HG03469 (cell line): Measurements from ENCODE around the gene ARG1.

Experiments used
- ATAC-seq: cut with Tn5 transposase; IDR thresholded peaks from one replicate; pipeline ENCODE4 v1.9.1; 2021; ENCODE audit warnings: mild to moderate bottlenecking, moderate library complexity, moderate number of reproducible peaks; ENCODE audit not compliant: unreplicated experiment

Gene ARG1

DNA sequence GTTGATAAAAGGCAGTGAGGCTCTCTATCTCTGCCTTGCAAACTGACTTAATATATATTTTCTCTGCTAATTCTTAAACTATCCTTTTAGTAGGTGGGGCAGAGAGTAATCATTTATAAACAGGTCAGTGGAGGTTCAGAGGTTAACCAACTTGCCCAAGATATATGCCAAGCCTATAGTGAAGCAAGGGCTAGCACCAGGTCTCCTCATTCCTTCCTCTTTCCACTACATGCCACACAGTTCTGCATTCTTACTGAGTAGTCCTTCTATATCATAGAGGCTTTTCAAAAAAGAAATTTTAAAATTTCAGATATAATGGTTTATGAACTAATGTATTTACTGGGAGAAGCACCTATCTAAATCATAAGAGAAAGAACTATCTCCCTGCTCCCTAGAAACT lies 8.5 kb downstream of the ARG1 start:
- no peak for ATAC-seq

DNA sequence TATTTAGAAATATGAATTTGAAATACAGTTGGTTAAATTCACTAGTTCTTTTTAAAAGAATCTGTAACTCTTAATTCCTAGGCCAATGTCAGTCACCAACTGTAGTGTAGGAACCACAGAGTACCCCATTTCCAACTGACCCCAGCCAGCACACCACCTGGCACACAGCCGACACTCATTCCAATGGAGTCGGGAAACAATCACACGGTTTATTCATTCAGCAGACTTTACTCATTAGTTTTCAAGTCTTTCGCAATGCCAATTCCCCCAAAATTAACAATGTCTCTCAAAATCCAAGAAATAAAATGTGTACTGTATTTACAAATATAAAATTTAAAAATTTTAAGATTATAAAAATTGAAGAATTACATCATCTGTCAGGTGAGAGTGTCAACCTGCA lies 13.5 kb downstream of the ARG1 start:
- no peak for ATAC-seq

DNA sequence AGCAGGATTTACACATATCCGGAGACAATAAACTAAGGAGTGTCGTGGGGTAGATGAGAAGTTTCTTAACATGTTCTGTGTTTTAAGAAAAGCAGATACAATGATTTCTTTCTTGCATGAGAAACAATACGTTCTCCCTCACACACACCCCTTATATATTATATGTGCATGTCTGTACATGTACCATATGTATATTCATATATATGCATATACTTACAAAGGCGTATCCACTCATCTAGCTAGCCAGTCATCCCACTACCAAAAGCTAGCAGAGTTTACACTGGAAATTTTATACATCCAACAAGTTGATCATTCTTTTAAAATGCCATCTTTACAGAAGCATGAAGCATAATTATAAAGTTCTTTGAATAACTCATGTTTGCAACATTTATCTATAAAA lies 14.9 kb downstream of the ARG1 start:
- ATAC-seq = no peak

DNA sequence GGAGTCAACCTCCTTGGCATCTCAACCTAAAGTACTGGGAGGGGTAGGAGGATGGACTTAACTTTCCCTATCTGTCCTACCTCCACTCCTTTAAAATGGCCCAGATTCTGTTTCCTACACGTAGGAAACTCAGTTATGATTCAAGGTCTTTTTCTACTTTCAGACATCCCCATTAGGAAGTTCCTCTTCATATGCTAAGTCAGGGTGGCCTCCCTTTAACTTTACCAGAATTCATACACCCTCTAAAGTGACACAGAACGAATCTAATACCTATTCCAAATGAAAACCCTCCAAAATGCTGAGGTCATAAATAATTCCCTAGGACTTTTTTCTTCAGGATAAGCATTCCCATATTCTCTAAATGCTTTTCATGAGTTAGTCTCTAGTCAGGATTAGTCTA lies 15.6 kb downstream of the ARG1 start:
- ATAC-seq = no peak

DNA sequence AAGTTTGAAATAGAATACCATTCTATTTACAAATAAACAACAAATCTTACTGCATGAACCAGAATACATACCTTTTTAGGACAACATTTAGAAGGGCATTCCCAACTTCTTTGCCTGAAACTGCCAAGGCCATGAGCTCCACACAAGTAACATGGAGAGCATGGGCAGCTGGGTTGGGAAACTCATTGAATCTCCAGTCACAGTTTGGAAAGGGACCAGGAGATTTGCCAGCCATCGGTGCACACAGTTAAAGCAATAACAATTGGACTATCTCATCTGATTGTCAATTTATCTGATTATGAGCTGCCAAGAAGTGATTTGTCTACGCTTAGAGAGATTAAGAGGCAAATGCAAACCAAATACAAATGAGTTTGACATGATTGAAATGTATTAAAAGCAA lies 19.9 kb downstream of the ARG1 start:
- no peak for ATAC-seq

DNA sequence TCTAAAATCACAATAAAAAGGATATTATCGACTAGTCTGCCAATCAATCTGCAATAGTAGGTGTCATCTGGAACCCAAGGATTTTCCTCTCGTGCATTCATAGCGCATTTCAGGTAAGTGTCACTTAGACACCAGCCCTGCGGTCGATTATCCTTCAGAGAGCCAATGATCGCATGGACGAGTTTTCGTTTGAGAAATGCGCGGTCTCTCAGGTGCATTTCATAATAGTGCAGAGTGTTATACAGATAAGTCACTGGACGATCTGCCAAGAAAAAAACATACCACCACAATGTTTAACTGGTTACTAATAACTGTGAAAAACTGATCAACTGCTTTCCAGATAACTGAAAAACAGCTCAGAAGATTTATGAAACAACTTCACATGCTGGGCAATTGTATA lies 21.0 kb downstream of the ARG1 start:
- no peak for ATAC-seq

DNA sequence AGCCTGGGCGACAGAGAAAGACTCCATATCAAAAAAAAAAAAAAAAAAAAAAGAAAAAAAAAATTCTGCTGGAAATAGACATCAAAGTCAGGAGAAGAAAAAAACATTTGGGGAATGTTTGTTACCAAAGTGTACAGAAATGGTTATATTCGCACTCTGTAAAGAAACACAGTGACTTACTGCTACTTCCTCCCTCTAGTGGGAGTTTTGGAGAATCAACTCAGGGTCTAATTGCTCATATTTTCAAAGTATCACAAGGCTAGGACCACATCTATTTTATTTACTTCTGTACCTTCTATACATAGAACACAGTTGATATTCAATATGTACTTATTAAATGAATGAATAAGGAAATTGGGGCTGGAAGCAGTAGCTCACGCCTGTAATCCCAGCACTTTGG lies 24.4 kb downstream of the ARG1 start:
- ATAC-seq = no peak

DNA sequence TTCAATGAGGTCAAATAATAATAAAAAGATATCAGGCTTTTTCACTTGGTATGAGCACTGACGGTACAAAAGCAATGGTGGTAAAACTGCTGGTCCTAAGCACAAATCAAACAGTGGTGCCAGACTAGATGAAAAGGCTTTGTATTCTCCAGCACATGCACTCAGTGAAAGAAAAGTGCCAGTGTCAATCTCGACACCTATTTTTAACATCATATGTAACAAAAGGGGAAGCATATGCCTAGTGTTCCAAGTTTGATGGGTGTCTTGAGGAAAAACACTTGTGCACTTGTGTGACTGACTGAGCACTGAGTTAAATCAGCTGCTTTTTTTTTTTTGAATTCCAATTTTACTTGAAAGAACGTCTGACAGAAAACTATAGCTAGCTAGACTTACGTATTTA lies 27.7 kb downstream of the ARG1 start:
- ATAC-seq = no peak

DNA sequence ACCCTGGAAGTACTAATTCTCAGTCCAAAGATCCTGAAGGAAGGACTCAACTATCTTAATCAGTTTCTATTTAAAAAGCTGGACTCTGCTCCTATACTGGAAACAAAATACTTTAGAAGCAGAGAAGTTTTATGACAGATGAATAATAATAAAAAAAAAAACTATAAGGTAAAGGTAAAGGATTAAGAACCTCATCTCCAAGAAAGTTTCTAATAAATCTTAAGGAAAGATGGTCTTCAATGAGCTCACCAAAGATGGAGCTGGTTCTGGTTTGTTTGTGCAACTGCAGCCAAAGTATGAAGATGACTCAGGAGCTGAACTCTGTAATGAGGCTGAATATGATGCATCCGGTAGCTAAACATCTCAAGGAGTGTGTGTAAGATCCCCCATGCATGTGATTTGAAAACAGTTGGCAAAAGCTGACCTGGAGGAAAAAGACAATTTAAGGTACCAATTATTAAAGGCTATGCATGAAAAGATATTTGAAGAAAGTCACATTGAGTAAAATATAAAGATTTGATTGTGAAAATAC lies 29.8 kb downstream of the ARG1 start:
- no peak for ATAC-seq

DNA sequence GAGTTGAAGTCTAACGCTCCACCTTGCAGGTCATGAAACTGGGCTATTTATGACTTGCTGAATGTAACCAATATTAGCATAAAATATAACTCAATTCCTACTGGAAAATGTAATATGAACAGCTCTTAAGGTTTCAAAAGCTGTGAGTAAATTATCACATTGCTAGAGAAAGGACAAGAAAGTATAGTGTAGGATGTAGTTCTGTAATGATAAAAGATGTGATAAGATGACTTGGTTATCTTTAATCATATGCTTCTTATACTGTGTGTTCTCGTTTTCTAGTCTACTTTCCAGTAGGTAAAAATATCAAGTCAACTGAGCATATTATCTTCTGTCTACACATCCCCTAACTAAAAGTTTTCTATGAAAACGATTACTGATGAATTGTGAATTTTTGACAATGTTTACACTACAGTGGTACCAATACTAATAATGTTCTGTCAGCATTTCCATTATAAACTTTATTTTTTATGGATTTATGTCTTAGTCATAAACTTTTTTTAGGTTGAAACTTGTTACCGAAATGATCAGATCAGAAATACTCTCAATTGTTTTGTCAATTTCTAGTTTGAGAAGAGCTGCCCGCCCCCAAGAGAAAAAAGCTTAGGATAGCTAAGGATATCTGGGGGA lies 40.4 kb downstream of the ARG1 start:
- no peak for ATAC-seq

DNA sequence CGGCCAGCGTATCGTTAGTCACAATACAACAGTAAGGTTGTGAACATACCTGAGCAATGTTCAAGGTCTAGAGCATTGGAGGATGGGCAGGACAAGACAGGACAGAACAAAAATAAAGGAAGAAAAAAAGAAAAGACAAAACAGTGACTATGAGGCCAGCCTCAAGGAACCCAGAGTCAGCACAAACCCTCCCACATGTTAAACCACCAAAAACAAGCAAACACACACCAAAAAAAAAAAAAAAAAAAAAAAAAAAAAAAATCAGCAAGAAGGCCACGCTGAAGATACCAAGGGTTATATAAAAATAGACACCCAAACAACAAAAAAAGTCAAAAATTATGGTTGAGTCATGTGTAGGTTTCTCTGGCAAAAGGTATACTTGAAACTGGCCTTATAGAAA lies 42.2 kb downstream of the ARG1 start:
- ATAC-seq = no peak

DNA sequence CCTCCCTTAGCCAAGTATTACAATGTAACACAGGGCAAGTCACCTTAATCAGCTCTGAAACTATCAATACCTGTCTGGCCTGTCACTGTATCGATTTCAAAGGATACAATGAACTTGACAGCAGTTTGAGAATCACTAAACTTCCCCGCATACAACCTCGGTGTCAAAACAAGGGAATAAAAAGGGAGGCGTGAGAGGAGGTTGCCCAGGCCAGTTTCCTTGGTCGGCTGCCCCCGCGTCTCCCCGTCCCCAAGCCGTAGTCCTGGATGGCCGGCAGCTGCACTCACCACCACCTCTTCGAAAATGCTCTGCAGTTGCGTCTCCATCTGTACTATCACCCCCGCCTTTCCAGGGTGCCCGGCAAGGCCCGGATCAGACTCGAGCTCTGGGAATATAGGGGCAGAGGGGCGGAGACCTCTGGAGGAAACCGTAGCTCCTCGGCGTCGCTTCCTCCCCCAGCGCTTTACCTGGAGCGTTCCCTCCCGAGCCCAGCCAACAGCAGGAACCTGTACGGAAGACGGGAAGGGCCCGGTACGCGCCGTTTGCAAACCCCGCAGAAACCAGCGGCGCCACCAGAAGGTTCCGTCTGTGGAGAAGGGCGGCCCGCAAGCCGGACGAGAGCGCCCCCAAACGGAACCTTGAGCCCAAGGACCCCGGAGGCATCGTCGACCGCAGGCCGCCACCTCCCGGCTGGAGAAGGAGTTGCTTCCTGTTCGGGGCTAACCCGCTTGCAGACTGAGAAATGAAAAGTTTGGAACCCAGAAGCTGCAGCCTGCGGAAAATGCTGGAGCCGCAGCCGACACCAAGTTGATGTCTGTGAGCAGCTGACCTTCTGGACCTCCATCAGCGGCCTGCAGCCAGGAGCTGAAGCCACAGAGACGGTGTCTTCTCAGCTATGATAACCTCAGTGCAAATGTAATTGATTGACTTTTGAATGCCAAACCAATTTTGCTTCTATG lies 55.0 kb downstream of the ARG1 start, which contains the start of gene MED23:
Gene MED23 (minus strand): TSS at position 519 of the 959 bp plus-strand sequence. CDS start 193 bp downstream, at position 326.
- peak; percentile 94 for ATAC-seq

DNA sequence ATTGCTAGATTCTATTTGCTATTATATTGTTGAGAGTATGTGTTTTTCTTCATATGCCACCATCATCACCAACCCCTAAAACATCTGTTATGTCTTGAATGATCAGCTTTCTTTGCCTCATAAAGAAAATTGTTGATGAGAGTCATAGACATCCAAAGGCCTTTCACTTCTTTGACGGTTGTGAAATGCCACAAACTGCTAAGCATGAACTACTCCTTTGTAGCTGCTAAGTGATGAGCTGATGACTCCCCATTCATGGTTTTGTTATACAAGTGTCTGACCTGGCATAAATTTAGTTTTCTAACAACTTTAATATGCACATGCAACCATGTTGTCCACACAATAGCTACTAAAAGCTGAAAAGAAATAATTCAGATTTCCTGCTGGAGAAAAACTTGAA lies 55.7 kb downstream of the ARG1 start:
- ATAC-seq = no peak

DNA sequence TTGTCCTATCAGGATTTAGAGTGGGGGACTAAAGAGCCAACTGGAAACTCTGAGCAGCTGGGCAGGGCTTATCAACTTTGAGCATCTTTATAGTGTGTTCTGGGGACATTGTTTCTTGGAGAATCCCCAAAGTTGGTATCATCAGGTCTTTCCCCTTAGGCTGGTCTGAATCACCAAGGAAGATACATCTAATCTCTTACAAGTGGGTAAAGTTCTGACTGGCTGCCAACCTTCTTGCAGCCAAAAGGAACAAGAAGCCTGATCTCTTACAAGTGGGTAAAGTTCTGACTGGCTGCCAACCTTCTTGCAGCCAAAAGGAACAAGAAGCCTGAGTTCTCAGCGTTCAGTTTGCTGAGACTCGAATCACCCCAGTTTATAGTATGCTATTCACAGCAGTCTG lies 56.6 kb downstream of the ARG1 start:
- no peak for ATAC-seq

DNA sequence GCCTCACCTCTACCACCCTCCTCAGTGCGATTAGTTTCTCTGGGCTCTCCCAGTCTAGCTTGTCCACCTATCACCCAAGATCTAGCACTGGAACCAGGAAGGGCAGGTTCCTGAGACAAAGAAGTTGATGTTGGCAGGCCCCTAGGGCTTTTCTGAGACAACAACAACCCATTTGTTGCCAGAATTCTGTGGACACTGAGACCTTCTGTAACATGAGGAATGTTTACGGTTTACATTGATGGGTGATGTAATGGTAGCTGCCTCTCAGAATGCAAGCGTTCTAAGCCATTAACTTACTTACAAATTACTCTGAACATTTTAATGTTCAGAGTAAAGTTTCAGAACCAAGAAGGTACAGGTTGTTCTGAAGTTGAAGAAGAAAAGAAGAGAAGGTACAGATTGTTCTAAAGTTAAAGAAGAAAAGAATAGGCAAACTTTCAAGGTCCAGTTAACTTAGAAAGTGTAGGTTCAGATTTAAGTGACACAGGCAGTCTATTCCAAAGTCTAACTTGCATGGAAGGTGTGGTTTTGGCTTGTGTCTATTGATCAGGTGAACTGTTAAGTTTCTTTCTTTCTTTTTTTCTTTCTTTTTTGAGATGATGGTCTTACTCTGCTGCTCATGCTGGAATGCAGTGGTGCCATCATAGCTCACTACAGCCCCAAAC lies 58.7 kb downstream of the ARG1 start:
- ATAC-seq = no peak
